ENCODE results near the gene TCEANC2.

- TF ChIP-seq CTCF (conservative IDR thresholded peaks at IDR 0.05 in 1 of 2, IDR thresholded peaks at IDR 0.05 in 1 of 2; ENCODE audit: extremely low read depth in 1 of 2, insufficient read depth in 1 of 2, low read depth in 1 of 2, low read length in 2 of 2) (no peak), EZH2 (IDR thresholded peaks at IDR 0.05; ENCODE audit: borderline replicate concordance, low read length) (no peak)
Observed at GRCh38 chr1:54047384-54048305, 5.8 kb upstream of the TCEANC2 start.
